Measurements from ENCODE around the gene ARSK. TPM values are rescaled to one million over a fixed set of nuclear protein-coding genes. Genes with fewer than 3 reads are reported as not detected.

ARSK gene
- total and polyA plus RNA-seq, 2 of the 13 experiments (the other 11 are each of a cell fraction or from before 2014, with no cell fraction given) = 7.9 TPM

- peak; percentile 41 for TF ChIP-seq ETV5 (CRISPR knock-in tag; IDR thresholded peaks at IDR 0.05; ENCODE audit: borderline replicate concordance)
- TF ChIP-seq MAF1 (CRISPR knock-in tag; IDR thresholded peaks at IDR 0.05; ENCODE audit: borderline replicate concordance) = no peak
- TF ChIP-seq ZNF777 (CRISPR knock-in tag; IDR thresholded peaks at IDR 0.05) = peak; percentile 92
- TF ChIP-seq ZSCAN21 (CRISPR knock-in tag; IDR thresholded peaks at IDR 0.05; ENCODE audit: borderline replicate concordance) = peak; percentile 18; the same call in 1 of the 2 replicates
- peak; percentile 87; the same call in 1 of the 2 replicates for TF ChIP-seq MTERF4 (CRISPR knock-in tag; IDR thresholded peaks at IDR 0.05)
- TF ChIP-seq ZFP41 (CRISPR knock-in tag; IDR thresholded peaks at IDR 0.05; ENCODE audit: borderline replicate concordance) = 0 out of 2 replicates have a peak, but pooled peaks have one; percentile 72
- TF ChIP-seq CEBPG (CRISPR knock-in tag; IDR thresholded peaks at IDR 0.05) = no peak
- TF ChIP-seq ZNF451 (CRISPR knock-in tag; IDR thresholded peaks at IDR 0.05) = peak; percentile 77
- TF ChIP-seq IKZF5 (CRISPR knock-in tag; IDR thresholded peaks at IDR 0.05) = no peak
- 0 out of 2 replicates have a peak, but pooled peaks have one; percentile 17 for TF ChIP-seq ZNF263 (CRISPR knock-in tag; IDR thresholded peaks at IDR 0.05)
- TF ChIP-seq SSRP1 (CRISPR knock-in tag; IDR thresholded peaks at IDR 0.05) = no peak
- TF ChIP-seq U2AF2 (IDR thresholded peaks at IDR 0.05; ENCODE audit: low read depth, low read length) = no peak
- TF ChIP-seq ZXDC (CRISPR knock-in tag; IDR thresholded peaks at IDR 0.05) = peak; percentile 61; the same call in 1 of the 2 replicates
- TF ChIP-seq ZFYVE20 (CRISPR knock-in tag; IDR thresholded peaks at IDR 0.05; ENCODE audit: borderline replicate concordance, low read depth) = no peak
- TF ChIP-seq, protein P1, sequence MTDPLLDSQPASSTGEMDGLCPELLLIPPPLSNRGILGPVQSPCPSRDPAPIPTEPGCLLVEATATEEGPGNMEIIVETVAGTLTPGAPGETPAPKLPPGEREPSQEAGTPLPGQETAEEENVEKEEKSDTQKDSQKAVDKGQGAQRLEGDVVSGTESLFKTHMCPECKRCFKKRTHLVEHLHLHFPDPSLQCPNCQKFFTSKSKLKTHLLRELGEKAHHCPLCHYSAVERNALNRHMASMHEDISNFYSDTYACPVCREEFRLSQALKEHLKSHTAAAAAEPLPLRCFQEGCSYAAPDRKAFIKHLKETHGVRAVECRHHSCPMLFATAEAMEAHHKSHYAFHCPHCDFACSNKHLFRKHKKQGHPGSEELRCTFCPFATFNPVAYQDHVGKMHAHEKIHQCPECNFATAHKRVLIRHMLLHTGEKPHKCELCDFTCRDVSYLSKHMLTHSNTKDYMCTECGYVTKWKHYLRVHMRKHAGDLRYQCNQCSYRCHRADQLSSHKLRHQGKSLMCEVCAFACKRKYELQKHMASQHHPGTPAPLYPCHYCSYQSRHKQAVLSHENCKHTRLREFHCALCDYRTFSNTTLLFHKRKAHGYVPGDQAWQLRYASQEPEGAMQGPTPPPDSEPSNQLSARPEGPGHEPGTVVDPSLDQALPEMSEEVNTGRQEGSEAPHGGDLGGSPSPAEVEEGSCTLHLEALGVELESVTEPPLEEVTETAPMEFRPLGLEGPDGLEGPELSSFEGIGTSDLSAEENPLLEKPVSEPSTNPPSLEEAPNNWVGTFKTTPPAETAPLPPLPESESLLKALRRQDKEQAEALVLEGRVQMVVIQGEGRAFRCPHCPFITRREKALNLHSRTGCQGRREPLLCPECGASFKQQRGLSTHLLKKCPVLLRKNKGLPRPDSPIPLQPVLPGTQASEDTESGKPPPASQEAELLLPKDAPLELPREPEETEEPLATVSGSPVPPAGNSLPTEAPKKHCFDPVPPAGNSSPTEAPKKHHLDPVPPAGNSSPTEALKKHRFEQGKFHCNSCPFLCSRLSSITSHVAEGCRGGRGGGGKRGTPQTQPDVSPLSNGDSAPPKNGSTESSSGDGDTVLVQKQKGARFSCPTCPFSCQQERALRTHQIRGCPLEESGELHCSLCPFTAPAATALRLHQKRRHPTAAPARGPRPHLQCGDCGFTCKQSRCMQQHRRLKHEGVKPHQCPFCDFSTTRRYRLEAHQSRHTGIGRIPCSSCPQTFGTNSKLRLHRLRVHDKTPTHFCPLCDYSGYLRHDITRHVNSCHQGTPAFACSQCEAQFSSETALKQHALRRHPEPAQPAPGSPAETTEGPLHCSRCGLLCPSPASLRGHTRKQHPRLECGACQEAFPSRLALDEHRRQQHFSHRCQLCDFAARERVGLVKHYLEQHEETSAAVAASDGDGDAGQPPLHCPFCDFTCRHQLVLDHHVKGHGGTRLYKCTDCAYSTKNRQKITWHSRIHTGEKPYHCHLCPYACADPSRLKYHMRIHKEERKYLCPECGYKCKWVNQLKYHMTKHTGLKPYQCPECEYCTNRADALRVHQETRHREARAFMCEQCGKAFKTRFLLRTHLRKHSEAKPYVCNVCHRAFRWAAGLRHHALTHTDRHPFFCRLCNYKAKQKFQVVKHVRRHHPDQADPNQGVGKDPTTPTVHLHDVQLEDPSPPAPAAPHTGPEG (CRISPR knock-in tag; IDR thresholded peaks at IDR 0.05) = peak; percentile 76; the same call in 1 of the 2 replicates
- TF ChIP-seq PBX3 (CRISPR knock-in tag; IDR thresholded peaks at IDR 0.05; ENCODE audit: borderline replicate concordance) = no peak
Measured at GRCh38 chr5:95620870-95621838, 66.3 kb downstream of the ARSK start (continued).

All from HepG2 (cell line).